ENCODE measurements around the gene ENDOV. TPM values are rescaled to one million over a fixed set of nuclear protein-coding genes. Genes with fewer than 3 reads are reported as not detected.

The ENDOV gene
- total RNA-seq, 1 donor = 4.9 TPM

- H3K4me1 ChIP-seq (ENCODE audit: insufficient read depth, low read length) = peaks cover 43% of the 10 kb centered on the region
- H3K4me3 ChIP-seq (ENCODE audit: low read length) = no peak overlapping the region
- H3K9me3 ChIP-seq (ENCODE audit: low read depth, low read length) = no peaks in the 10 kb centered on the region
- H3K27me3 ChIP-seq (ENCODE audit: insufficient read depth, low read length) = peaks cover 66% of the 10 kb centered on the region
These were observed 63.7 kb downstream of the ENDOV start for GRCh38 chr17:80478487-80479245.

GRCh38 chr17:80479246-80479566, 64.2 kb downstream of the ENDOV start:
- Histone ChIP-seq H3K4me3 (ENCODE audit: low read length) (no peak overlapping the region), H3K27me3 (ENCODE audit: insufficient read depth, low read length) (peaks cover 61% of the 10 kb centered on the region), H3K9me3 (ENCODE audit: low read depth, low read length) (no peaks in the 10 kb centered on the region), H3K4me1 (ENCODE audit: insufficient read depth, low read length) (peaks cover 42% of the 10 kb centered on the region)

- no peaks in the 10 kb centered on the region for H3K9me3 ChIP-seq (ENCODE audit: low read depth, low read length)
- H3K4me1 ChIP-seq (ENCODE audit: insufficient read depth, low read length) = peaks cover 31% of the 10 kb centered on the region
- H3K4me3 ChIP-seq (ENCODE audit: low read length) = no peak overlapping the region
- H3K27me3 ChIP-seq (ENCODE audit: insufficient read depth, low read length) = peaks cover 51% of the 10 kb centered on the region
These were observed 65.3 kb downstream of the ENDOV start for GRCh38 chr17:80480248-80480647.

- Histone ChIP-seq H3K9me3 (ENCODE audit: low read depth, low read length) (no peaks in the 10 kb centered on the region), H3K4me1 (ENCODE audit: insufficient read depth, low read length) (peaks cover 23% of the 10 kb centered on the region), H3K27me3 (ENCODE audit: insufficient read depth, low read length) (peaks cover 46% of the 10 kb centered on the region), H3K4me3 (ENCODE audit: low read length) (no peak overlapping the region)
These were observed 66.5 kb downstream of the ENDOV start for GRCh38 chr17:80481284-80482057.

- no peak overlapping the region for H3K4me3 ChIP-seq (ENCODE audit: low read length)
- H3K9me3 ChIP-seq (ENCODE audit: low read depth, low read length) = no peaks in the 10 kb centered on the region
- peaks cover 20% of the 10 kb centered on the region for H3K4me1 ChIP-seq (ENCODE audit: insufficient read depth, low read length)
- peaks cover 45% of the 10 kb centered on the region for H3K27me3 ChIP-seq (ENCODE audit: insufficient read depth, low read length)
These were observed 67.0 kb downstream of the ENDOV start for GRCh38 chr17:80482058-80482318.

- H3K27me3 ChIP-seq (ENCODE audit: insufficient read depth, low read length) = peaks cover 38% of the 10 kb centered on the region
- peaks cover 13% of the 10 kb centered on the region for H3K4me1 ChIP-seq (ENCODE audit: insufficient read depth, low read length)
- H3K4me3 ChIP-seq (ENCODE audit: low read length) = no peak overlapping the region
- no peaks in the 10 kb centered on the region for H3K9me3 ChIP-seq (ENCODE audit: low read depth, low read length)
These were observed 67.8 kb downstream of the ENDOV start for GRCh38 chr17:80482555-80483308.

- Histone ChIP-seq H3K4me3 (ENCODE audit: low read length) (no peak overlapping the region), H3K27me3 (ENCODE audit: insufficient read depth, low read length) (peaks cover 7% of the 10 kb centered on the region), H3K9me3 (ENCODE audit: low read depth, low read length) (no peaks in the 10 kb centered on the region), H3K4me1 (ENCODE audit: insufficient read depth, low read length) (no peaks in the 10 kb centered on the region)
These were observed 70.9 kb downstream of the ENDOV start for GRCh38 chr17:80485846-80486245.

- Histone ChIP-seq H3K4me1 (ENCODE audit: insufficient read depth, low read length) (no peaks in the 10 kb centered on the region), H3K9me3 (ENCODE audit: low read depth, low read length) (no peaks in the 10 kb centered on the region), H3K4me3 (ENCODE audit: low read length) (no peak overlapping the region), H3K27me3 (ENCODE audit: insufficient read depth, low read length) (peaks cover 7% of the 10 kb centered on the region)
These were observed 71.7 kb downstream of the ENDOV start for GRCh38 chr17:80486692-80487091.

GRCh38 chr17:80487511-80487910, 72.5 kb downstream of the ENDOV start:
- Histone ChIP-seq H3K4me1 (ENCODE audit: insufficient read depth, low read length) (no peaks in the 10 kb centered on the region), H3K4me3 (ENCODE audit: low read length) (no peak overlapping the region), H3K9me3 (ENCODE audit: low read depth, low read length) (no peaks in the 10 kb centered on the region), H3K27me3 (ENCODE audit: insufficient read depth, low read length) (peaks cover 2% of the 10 kb centered on the region)

Other genes with a start within 250 kb of the ENDOV start
- under 0.01 TPM for gene CARD14, start 245.1 kb upstream of the ENDOV start, total RNA-seq
- 31.3 TPM for gene SGSH, start 194.8 kb upstream of the ENDOV start, total RNA-seq
- 21.9 TPM for gene SLC26A11, start 194.7 kb upstream of the ENDOV start, total RNA-seq
- gene RNF213, start 154.3 kb upstream of the ENDOV start, total RNA-seq = 234 TPM
- under 0.01 TPM for gene NPTX1, start 61.4 kb downstream of the ENDOV start, total RNA-seq
- 29.8 TPM for gene RPTOR, start 129.7 kb downstream of the ENDOV start, total RNA-seq

All from mononuclear cell (primary cell).